ES-I3 (cell line): Measurements from ENCODE around the gene MAB21L3.
"Not testable (repeated sequence)": the region's sequence is repeated elsewhere in the genome, so short reads cannot be mapped to it uniquely, and the experiment has no call there.

Experiments used
- H3K36me3 ChIP-seq: 2 replicates; pipeline ENCODE4 v1.6.1; 2013; ENCODE audit warnings: mild to moderate bottlenecking, low read length, control low read depth, moderate library complexity; ENCODE audit not compliant: insufficient read depth
- H3K4me1 ChIP-seq: 2 replicates; pipeline ENCODE4 v1.6.1; 2013; ENCODE audit warnings: mild to moderate bottlenecking, control low read depth, low read length; ENCODE audit not compliant: insufficient read depth
- H3K9ac ChIP-seq: 2 replicates; pipeline ENCODE4 v1.6.1; 2013; ENCODE audit warnings: low read depth, mild to moderate bottlenecking, low read length, moderate library complexity
- H3K9me3 ChIP-seq: 2 replicates; pipeline ENCODE4 v1.6.1; 2013; ENCODE audit warnings: mild to moderate bottlenecking, low read length, moderate library complexity; ENCODE audit not compliant: control insufficient read depth, insufficient read depth

MAB21L3 gene

DNA sequence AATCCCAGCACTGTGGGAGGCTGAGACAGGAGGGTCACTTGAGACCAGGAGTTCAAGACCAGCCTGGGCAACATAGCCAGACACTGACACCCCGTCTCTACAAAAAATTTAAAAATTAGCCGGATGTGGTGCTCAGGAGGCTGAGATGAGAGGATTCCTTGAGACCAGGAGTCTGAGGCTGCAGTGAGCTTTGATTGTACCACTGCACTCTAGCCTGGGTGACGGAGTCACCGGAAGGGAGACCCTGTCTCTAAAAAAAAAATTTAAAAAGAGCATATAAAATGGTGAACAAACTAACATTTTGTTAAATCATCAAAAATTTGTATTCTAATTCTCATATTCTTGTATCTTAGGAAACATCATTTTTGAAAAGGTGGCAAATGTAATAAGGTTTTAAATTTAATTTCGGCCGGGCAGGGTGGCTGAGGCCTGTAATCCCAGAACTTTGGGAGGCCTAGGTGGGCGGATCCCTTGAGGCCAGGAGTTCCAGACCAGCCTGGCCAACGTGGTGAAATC is 27.1 kb downstream of the MAB21L3 start:
- H3K4me1 ChIP-seq, result no peaks in the 10 kb centered on the region
- H3K36me3 ChIP-seq, result no peaks in the 10 kb centered on the region
- no peak overlapping the region for H3K9ac ChIP-seq
- H3K9me3 ChIP-seq, result no peaks in the 10 kb centered on the region

DNA sequence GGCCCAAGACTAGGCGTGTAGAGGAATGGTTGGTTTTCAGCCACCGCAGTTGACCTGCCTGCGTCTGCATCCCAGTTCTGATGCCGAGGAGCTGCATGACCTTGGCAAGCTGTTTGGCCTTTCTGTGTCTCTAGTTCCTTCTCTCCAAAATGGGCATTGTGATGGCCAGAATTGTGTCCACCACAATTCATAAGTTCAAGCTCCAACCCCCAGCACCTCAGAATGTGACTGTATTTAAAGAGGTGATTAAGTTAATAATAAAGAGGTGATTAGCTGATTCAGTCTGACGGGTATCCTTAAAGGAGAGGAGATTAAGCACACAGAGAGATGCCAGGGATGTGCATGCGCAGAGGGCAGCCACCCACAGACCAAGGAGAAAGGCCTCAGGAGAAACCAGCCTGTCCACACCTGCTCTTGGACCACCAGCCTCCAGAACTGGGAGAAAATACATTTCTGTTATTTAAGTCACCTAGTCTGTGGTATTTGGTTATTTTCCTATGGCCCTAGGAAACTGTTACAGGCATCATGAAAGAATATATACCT is 28.5 kb downstream of the MAB21L3 start:
- no peak overlapping the region for H3K9ac ChIP-seq
- H3K4me1 ChIP-seq, result no peaks in the 10 kb centered on the region
- no peaks in the 10 kb centered on the region for H3K36me3 ChIP-seq
- H3K9me3 ChIP-seq, result no peaks in the 10 kb centered on the region; the same call in 1 of the 2 replicates

DNA sequence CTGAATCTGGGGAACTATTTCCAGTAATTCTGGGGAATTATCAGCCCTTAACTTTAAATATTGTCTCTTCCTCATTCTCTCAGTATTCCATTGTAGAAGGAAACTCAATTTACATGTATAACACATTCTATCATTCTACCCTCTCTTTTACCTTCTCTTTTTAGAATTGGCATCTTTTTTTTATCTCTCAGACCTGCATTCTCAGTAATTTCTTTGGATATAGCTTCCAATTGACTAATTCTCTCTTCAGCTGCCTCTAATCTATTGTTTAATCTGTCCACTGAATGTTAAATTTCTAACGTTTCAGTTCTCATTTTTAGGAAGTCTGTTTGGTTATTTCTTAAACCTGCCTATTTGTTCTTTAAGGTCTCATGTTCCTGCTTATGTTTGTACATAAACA is 33.0 kb downstream of the MAB21L3 start:
- Histone ChIP-seq H3K9me3 (no peaks in the 10 kb centered on the region; the same call in 1 of the 2 replicates), H3K4me1 (no peaks in the 10 kb centered on the region), H3K9ac (no peak overlapping the region), H3K36me3 (no peaks in the 10 kb centered on the region)

DNA sequence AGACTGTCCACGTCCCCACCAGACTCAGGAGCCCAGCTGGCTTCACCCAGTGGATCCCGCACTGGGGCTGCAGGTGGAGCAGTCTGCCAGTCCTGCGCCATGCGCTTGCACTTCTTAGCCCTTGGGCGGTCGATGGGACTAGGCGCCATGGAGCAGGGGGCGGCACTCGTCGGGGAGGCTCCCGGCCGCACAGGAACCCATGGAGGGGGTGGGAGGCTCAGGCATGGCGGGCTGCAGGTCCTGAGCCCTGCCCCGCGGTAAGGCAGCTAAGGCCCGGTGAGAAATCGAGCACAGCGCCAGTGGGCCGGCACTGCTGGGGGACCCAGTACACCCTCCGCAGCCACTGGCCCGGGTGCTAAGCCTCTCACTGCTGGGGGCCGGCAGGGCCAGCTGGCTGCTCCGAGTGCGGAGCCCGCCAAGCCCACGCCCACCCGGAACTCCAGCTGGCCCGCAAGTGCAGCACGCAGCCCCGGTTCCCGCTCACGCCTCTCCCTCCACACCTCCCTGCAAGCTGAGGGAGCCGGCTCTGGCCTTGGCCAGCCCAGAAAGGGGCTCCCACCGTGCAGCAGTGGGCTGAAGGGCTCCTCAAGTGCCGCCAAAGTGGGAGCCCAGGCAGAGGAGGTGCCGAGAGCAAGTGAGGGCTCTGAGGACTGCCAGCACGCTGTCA is 35.4 kb downstream of the MAB21L3 start:
- not testable (repeated sequence) for H3K9ac ChIP-seq, H3K36me3 ChIP-seq, H3K4me1 ChIP-seq, H3K9me3 ChIP-seq

DNA sequence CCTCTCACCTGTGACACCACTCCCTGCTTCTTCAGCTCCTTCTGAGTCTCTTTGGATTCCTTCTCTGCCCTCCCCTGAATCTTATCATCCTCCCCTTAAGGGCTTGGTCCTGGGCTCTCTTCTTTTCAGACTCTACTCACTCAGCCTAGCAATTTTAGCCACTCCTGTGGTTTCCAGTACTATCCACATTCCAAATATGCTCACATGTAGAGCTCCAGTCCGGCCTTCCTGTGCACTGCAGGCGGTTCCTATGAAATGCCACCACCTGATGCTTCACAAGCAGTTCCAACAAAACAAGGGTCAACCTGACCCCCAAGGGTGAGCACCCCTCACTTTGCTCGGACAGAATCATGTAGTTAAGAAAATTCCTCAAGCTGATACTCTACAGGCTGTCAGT is 35.9 kb downstream of the MAB21L3 start:
- Histone ChIP-seq H3K9ac (no peak overlapping the region), H3K36me3 (no peaks in the 10 kb centered on the region), H3K9me3 (no peaks in the 10 kb centered on the region; the same call in 1 of the 2 replicates), H3K4me1 (peaks cover 4% of the 10 kb centered on the region; the same call in 1 of the 2 replicates)

DNA sequence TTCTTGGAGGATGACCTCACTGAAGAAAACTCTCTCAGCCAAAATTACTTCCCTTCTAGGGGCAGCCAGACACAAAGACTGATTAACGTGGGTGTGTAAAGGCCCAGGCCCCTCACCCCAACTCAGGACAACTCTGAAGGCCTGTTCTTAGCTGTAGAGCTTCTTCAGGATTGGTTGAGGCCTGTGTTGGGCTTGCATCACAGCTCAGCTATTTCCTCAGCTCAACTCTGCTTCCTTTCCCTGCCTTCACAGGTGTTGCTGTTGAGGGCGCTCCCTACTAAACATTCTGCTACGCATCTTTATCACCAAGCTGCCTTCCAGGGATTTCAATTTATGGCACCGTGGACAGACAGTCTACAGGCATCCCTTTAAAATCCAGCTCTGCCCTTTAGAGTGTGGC is 36.8 kb downstream of the MAB21L3 start:
- Histone ChIP-seq H3K9me3 (no peaks in the 10 kb centered on the region; the same call in 1 of the 2 replicates), H3K36me3 (no peaks in the 10 kb centered on the region), H3K4me1 (peaks cover 4% of the 10 kb centered on the region; the same call in 1 of the 2 replicates), H3K9ac (no peak overlapping the region)

DNA sequence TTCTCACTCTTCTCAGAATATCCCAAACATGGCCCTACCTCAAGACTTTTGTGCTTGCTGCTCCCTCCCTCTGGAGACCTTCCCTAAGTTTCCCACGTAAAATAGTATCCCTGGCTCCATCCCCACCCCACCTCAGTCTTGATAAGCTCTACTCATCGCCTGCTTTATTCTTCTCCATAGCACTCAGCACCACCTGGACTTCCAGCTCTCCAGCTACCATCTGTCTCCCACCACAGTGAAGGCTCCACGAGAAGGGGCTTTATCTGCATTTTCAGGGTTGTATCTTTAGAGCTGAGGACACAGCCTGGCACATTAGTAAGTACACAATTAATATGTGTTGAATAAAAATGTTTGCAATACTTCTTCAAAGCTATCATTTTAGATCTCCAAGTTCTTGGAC is 37.8 kb downstream of the MAB21L3 start:
- Histone ChIP-seq H3K9ac (no peak overlapping the region), H3K9me3 (no peaks in the 10 kb centered on the region; the same call in 1 of the 2 replicates), H3K36me3 (no peaks in the 10 kb centered on the region), H3K4me1 (peaks cover 4% of the 10 kb centered on the region; the same call in 1 of the 2 replicates)

DNA sequence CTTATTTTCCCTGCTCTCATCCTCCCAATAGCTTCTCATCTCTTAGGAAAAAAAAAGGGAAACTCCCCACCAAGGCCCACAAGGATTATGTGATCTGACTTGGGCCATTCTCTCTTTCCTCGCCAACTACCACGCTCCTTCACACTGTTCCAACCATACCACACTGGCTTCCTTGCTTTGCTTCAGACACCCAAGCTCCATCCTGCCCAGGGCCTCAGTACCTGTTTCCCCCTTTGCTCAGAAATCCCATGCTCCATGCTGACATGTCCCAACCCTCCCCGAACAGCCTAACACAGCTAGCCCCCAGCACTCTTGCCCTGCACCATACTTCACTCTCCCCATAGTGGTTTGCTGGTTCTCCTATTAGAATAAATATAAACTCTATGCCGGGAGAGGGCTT is 39.2 kb downstream of the MAB21L3 start:
- Histone ChIP-seq H3K9ac (no peak overlapping the region), H3K4me1 (peaks cover 4% of the 10 kb centered on the region; the same call in 1 of the 2 replicates)

DNA sequence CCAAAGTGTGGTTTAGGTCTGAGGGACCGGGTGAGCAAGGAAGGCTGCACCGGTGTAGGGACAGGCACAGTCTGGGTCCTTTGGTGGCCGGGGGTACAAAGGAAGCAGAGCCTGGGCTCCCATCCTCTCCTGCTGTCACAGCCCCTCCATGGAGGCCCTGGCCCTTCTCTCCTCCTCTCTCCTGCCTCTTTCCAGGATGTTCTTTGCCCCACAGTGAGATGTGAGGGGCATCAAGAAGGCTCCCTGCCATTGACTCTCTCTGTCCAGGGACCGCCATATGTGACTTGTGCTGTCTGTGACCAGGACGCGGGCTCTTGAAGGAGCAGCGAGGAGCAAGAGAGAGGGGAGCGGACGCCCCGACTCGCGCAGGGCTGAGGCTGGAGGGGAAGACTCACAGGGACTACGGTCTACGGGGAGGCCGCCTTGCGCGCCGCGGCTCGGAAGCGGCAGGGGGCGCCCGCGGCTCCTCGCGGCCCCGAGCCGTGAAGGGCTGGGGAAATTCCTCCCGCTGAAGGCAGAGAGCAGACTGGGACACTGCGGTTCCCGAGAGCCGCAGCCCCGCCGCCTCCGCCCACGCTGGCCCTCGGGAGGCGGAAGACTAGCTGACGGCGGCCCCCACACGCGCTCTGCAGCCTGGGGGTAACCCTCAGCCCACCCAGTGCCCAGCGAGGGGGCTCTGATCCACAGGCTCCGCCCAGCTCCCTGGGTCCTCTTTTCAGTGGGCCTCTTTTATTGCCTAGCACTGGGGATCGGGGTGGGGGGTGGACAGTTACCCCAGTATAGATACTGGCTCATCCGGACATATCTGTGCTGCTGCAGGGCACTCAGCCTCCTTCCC is 40.8 kb downstream of the MAB21L3 start:
- no peaks in the 10 kb centered on the region for H3K36me3 ChIP-seq
- H3K4me1 ChIP-seq, result peaks cover 4% of the 10 kb centered on the region; the same call in 1 of the 2 replicates
- H3K9ac ChIP-seq, result peak overlapping the region; percentile 64
- H3K9me3 ChIP-seq, result no peaks in the 10 kb centered on the region

More for the DNA sequence above, 39.2 kb downstream of the MAB21L3 start:
- H3K36me3 ChIP-seq, result no peaks in the 10 kb centered on the region
- no peaks in the 10 kb centered on the region for H3K9me3 ChIP-seq

DNA sequence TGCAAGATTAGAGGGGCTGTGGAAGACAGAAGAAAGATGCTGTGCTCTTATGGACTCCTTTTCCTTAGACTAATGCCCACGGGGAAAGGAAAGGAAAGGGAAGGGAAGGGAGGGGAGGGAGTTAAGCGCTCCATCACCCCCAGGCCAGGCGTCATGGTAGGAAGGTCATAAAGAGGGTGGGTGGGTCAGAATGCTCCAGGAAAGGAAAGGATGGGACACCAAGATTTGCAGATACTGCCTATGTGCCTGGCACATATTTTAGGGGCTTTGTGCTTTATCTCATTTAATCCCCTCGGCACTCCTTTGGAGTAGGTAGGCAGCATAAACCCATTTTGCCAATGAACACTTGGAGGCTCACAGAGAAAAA is 41.4 kb downstream of the MAB21L3 start:
- Histone ChIP-seq H3K9me3 (no peaks in the 10 kb centered on the region), H3K36me3 (no peaks in the 10 kb centered on the region), H3K4me1 (peaks cover 4% of the 10 kb centered on the region; the same call in 1 of the 2 replicates), H3K9ac (peak overlapping the region; percentile 64; the same call in 1 of the 2 replicates)

DNA sequence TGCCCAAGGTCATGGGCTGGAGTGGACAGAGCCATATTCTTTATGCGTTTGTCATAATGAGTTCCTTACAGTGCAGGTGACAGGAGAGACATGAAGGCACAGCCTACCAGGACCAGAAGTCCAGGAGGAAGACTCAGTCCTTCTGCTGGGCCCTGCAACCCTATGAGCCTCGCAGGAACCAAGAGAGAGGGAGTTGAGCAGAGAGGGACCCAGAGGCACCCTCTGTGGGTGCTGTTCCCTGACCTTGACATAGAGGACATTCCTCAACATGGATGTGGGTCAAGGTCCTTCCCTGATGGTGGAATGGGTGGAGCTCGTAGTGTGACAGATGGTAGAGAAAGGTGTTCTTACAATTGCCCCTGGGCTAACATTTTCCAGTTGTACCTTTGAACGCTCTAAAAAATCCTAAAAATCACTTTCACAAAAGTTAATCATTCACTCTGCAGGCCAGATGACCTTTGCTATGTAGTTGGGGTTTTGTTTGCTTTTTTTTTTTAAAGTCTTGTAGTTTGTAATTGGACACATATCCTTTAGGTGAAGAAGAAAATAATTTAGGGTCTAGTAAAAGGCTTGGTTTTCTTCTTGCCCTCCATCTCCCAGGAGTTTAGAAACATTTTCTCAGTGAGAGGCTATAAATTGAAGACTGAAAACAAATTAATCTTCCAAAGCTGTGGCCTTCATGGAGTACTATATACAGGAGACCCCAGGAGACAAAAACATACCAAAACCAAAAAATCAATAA is 41.9 kb downstream of the MAB21L3 start:
- no peaks in the 10 kb centered on the region for H3K36me3 ChIP-seq
- no peak overlapping the region for H3K9ac ChIP-seq
- peaks cover 4% of the 10 kb centered on the region; the same call in 1 of the 2 replicates for H3K4me1 ChIP-seq
- no peaks in the 10 kb centered on the region for H3K9me3 ChIP-seq

DNA sequence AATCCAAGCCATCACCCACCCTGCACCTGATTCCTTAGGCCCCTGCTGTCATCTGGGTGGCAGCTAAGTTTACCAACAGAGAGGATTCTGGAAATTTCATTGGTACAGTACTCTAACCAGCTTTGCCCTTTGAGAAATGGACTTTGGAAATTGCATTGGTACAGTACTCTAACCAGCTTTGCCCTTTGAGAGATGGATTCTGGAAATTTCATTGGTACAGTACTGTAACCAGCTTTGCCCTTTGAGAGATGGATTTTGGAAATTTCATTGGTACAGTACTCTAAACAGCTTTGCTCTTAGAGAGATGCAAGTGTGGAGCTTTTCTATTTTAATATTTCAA is 42.5 kb downstream of the MAB21L3 start:
- Histone ChIP-seq H3K9ac (no peak overlapping the region), H3K9me3 (no peaks in the 10 kb centered on the region), H3K4me1 (peaks cover 4% of the 10 kb centered on the region; the same call in 1 of the 2 replicates), H3K36me3 (no peaks in the 10 kb centered on the region)

DNA sequence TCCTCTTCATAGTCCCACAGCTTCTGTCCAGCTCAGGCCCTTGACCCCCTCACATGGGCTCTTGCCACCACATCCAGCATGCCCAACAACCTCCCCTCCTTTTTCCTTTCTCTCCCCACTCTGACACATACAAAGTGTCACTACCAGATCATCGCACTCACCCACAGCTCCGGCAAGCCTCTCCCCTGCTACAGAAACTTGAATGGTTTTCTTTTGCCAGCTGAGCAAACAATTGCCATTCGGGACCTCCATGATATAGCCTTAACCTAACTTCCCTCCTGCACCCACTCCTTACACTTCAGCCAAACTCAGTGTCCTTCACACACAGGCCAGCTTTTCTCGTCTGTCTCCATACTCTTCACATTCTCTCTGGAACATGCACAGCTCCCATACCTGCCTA is 43.3 kb downstream of the MAB21L3 start:
- peaks cover 4% of the 10 kb centered on the region; the same call in 1 of the 2 replicates for H3K4me1 ChIP-seq
- no peaks in the 10 kb centered on the region for H3K9me3 ChIP-seq
- H3K9ac ChIP-seq, result no peak overlapping the region
- no peaks in the 10 kb centered on the region for H3K36me3 ChIP-seq

DNA sequence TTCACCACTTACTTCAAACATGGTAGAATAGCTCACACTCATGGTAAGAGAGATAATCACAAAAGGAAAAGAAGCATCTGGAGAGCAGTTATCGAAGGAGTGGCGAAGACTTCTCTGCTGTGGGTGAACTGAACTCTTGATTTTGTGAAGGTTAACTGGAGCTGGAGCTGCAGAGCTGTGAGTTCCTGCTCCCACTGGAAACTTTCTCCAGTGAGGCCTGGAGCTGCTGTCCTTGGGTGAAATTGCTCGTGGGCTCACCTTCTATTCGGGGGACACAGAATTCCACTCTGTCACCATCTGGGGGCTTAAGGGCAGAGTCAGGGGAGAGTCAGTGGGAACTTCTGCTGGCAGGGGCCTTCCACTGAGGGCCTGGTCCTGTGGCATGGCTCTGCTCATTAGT is 45.9 kb downstream of the MAB21L3 start:
- no peaks in the 10 kb centered on the region for H3K4me1 ChIP-seq
- H3K36me3 ChIP-seq, result no peaks in the 10 kb centered on the region
- no peak overlapping the region for H3K9ac ChIP-seq
- H3K9me3 ChIP-seq, result no peaks in the 10 kb centered on the region; the same call in 1 of the 2 replicates
